Stimulated activated CD4-positive, alpha-beta T cell treated with anti-CD3 and anti-CD28 coated beads, Interleukin-4, amount 100 ng/mL, for 4 hours (primary cell): ENCODE measurements around the gene CORO1A.
"Not testable (repeated sequence)": the region's sequence is repeated elsewhere in the genome, so short reads cannot be mapped to it uniquely, and the experiment has no call there.

Experiments
- DNase-seq, 2 experiments: peaks; one replicate each; pipeline ENCODE4 v3.0.0-alpha.2; 2020

Gene CORO1A

GRCh38 chr16:30183233-30184095, at the start of gene CORO1A:
Gene CORO1A, plus strand, starts transcription at chr16:30183602. Its CDS starts 1,608 bp downstream, at chr16:30185210.
- peak; percentile 77 to 82 for DNase-seq

- no peak for DNase-seq
Observed at GRCh38 chr16:30136971-30137605, 46.3 kb upstream of the CORO1A start.

GRCh38 chr16:30137897-30138296, 45.5 kb upstream of the CORO1A start:
- DNase-seq: no peak

GRCh38 chr16:30139583-30140481, 43.6 kb upstream of the CORO1A start:
- DNase-seq: no peak

- no peak for DNase-seq
Observed at GRCh38 chr16:30141750-30142149, 41.7 kb upstream of the CORO1A start.

GRCh38 chr16:30142672-30143346, 40.6 kb upstream of the CORO1A start:
- DNase-seq: no peak

- DNase-seq: no peak
Observed at GRCh38 chr16:30143347-30143702, 40.1 kb upstream of the CORO1A start.

- DNase-seq: no peak
Observed at GRCh38 chr16:30144017-30144416, 39.4 kb upstream of the CORO1A start.

GRCh38 chr16:30144917-30145316, 38.5 kb upstream of the CORO1A start:
- no peak for DNase-seq

GRCh38 chr16:30145657-30146056, 37.7 kb upstream of the CORO1A start:
- DNase-seq: no peak

GRCh38 chr16:30147843-30148510, 35.4 kb upstream of the CORO1A start:
- DNase-seq: no peak

- DNase-seq: no peak
Observed at GRCh38 chr16:30149250-30149930, 34.0 kb upstream of the CORO1A start.

GRCh38 chr16:30151091-30151490, 32.3 kb upstream of the CORO1A start:
- no peak for DNase-seq

GRCh38 chr16:30152517-30152916, 30.9 kb upstream of the CORO1A start:
- DNase-seq: no peak

GRCh38 chr16:30155188-30155587, 28.2 kb upstream of the CORO1A start:
- no peak for DNase-seq

- no peak for DNase-seq
Observed at GRCh38 chr16:30157214-30157613, 26.2 kb upstream of the CORO1A start.

GRCh38 chr16:30163538-30163937, 19.9 kb upstream of the CORO1A start:
- DNase-seq: no peak

GRCh38 chr16:30166202-30166902, 17.1 kb upstream of the CORO1A start:
- no peak for DNase-seq

- not testable (repeated sequence) for DNase-seq
Observed at GRCh38 chr16:30168746-30169145, 14.7 kb upstream of the CORO1A start.

GRCh38 chr16:30169416-30169815, 14.0 kb upstream of the CORO1A start:
- not testable (repeated sequence) for DNase-seq

- DNase-seq: not testable (repeated sequence)
Observed at GRCh38 chr16:30170145-30170544, 13.3 kb upstream of the CORO1A start.
